ENCODE measurements around the gene RXFP2.

RXFP2 gene

DNA sequence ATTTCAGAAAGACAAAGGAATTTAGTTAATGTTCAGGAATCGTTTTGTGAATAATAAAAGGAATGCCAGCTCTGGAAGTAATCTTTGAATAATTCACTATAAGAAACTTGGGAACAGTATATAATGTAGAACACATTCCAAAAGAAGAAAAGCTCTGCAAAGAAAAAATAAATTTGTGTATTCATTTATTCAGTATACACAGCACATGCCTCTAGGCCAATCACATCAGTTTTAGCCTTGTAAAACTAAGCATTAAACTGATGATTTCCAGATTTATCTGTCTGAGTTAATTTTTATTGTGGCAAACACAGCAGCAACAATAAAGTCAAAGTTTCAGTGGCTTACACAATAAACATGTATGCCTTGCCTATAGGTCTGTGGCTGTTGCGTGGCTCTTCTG is 5.7 kb upstream of the RXFP2 start:
- Histone ChIP-seq H3K4me1 (ENCODE audit: control insufficient read depth, insufficient read depth, low read length) (no peaks in the 10 kb centered on the region), H3K4me3 (ENCODE audit: low read length in 2 of 2) (no peak overlapping the region), H3K27me3 (ENCODE audit: control insufficient read depth in 1 of 2, insufficient read depth in 2 of 2, low read length in 2 of 2) (no peaks in the 10 kb centered on the region), H3K27ac (ENCODE audit: low read length) (no peak overlapping the region), H3K36me3 (ENCODE audit: control insufficient read depth in 2 of 2, insufficient read depth in 2 of 2, low read length in 2 of 2) (no peaks in the 10 kb centered on the region), H3K9me3 (ENCODE audit: control insufficient read depth in 2 of 2, low read length in 2 of 2) (no peaks in the 10 kb centered on the region), H3K9ac (ENCODE audit: low read length in 2 of 2) (no peak overlapping the region)

DNA sequence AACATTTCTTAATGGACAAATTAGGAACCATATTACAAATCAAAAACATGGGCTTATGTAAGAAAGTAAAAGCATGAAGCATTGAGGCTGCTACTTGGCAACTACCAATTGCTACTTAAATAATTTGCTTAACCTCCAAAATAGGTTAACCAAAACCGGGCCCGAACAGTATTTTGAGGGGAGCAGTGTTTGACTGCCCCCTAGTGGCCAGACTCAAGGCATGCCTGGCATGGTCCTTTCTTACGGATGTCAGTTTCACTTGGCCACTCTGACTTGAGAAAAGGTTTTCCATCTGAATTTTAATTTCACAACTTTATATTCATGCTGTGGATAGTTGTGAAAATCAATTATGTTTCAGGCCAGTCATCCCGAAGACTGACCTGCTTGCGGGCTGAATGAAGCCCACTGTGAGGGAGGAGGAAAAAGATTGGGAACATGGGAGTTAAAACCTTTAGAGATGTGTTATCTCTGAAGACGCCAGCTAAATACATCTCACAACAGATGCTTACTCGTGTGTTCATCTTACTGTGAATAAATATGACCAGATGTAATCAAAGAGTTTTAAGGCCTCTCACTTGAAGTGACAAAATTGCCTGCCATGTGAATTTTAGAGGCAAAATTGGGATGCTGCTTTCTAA is 2.9 kb downstream of the RXFP2 start:
- Histone ChIP-seq H3K27ac (ENCODE audit: low read length) (no peak overlapping the region), H3K27me3 (ENCODE audit: control insufficient read depth in 1 of 2, insufficient read depth in 2 of 2, low read length in 2 of 2) (no peaks in the 10 kb centered on the region), H3K36me3 (ENCODE audit: control insufficient read depth in 2 of 2, insufficient read depth in 2 of 2, low read length in 2 of 2) (no peaks in the 10 kb centered on the region), H3K4me1 (ENCODE audit: control insufficient read depth, insufficient read depth, low read length) (no peaks in the 10 kb centered on the region), H3K4me3 (ENCODE audit: low read length in 2 of 2) (no peak overlapping the region), H3K9me3 (ENCODE audit: control insufficient read depth in 2 of 2, low read length in 2 of 2) (no peaks in the 10 kb centered on the region), H3K9ac (ENCODE audit: low read length in 2 of 2) (no peak overlapping the region)

DNA sequence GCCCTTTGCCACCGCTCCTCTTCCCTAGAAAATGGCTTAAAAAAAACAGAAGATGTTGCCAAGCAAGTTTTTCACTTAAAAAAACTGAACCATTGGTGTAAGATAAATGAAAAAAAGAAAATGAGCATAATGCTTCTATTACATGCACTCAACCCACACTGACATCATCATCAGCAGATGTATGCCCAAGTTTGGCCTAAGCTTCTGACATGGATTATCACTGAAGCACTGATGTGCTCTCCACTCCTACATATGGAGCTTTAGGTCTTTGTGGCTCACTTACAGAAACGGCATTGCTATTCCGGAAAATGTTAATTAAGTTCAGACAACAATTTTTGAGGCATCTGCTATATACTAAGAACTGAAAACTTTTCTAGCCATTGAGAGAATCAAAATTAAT is 8.0 kb downstream of the RXFP2 start:
- H3K36me3 ChIP-seq (ENCODE audit: control insufficient read depth in 2 of 2, insufficient read depth in 2 of 2, low read length in 2 of 2), result no peaks in the 10 kb centered on the region
- peaks cover 0 to 3% of the 10 kb centered on the region in 2 donors for H3K27me3 ChIP-seq (ENCODE audit: control insufficient read depth in 1 of 2, insufficient read depth in 2 of 2, low read length in 2 of 2)
- H3K4me1 ChIP-seq (ENCODE audit: control insufficient read depth, insufficient read depth, low read length), result no peaks in the 10 kb centered on the region
- H3K9me3 ChIP-seq (ENCODE audit: control insufficient read depth in 2 of 2, low read length in 2 of 2), result no peaks in the 10 kb centered on the region
- no peak overlapping the region for H3K9ac ChIP-seq (ENCODE audit: low read length in 2 of 2)
- H3K4me3 ChIP-seq (ENCODE audit: low read length in 2 of 2), result no peak overlapping the region
- H3K27ac ChIP-seq (ENCODE audit: low read length), result no peak overlapping the region

DNA sequence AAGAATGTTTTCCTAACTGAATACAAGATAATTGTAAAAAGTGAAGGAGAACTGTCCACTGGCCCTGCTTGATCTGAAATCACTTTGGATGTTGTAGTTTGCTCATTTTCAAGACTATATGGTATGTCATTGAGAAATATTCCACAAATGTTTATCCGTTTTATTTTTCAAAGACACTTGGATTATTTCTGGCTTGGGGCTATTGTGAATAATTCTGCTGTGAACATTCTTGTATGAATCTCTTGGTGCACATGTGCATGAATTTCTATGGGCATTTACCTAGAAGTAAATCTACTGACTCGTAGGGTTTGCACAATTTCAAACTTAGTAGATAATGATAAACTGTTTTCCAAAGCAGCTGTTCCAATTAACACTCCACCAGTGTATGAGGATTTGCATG is 8.6 kb downstream of the RXFP2 start:
- Histone ChIP-seq H3K27ac (ENCODE audit: low read length) (no peak overlapping the region), H3K4me1 (ENCODE audit: control insufficient read depth, insufficient read depth, low read length) (no peaks in the 10 kb centered on the region), H3K9me3 (ENCODE audit: control insufficient read depth in 2 of 2, low read length in 2 of 2) (no peaks in the 10 kb centered on the region), H3K27me3 (ENCODE audit: control insufficient read depth in 1 of 2, insufficient read depth in 2 of 2, low read length in 2 of 2) (peaks cover 0 to 5% of the 10 kb centered on the region in 2 donors), H3K9ac (ENCODE audit: low read length in 2 of 2) (no peak overlapping the region), H3K36me3 (ENCODE audit: control insufficient read depth in 2 of 2, insufficient read depth in 2 of 2, low read length in 2 of 2) (no peaks in the 10 kb centered on the region), H3K4me3 (ENCODE audit: low read length in 2 of 2) (no peak overlapping the region)

- Histone ChIP-seq H3K27me3 (ENCODE audit: control insufficient read depth in 1 of 2, insufficient read depth in 2 of 2, low read length in 2 of 2) (peaks cover 0 to 8% of the 10 kb centered on the region in 2 donors), H3K9me3 (ENCODE audit: control insufficient read depth in 2 of 2, low read length in 2 of 2) (no peaks in the 10 kb centered on the region), H3K4me3 (ENCODE audit: low read length in 2 of 2) (no peak overlapping the region), H3K36me3 (ENCODE audit: control insufficient read depth in 2 of 2, insufficient read depth in 2 of 2, low read length in 2 of 2) (no peaks in the 10 kb centered on the region), H3K4me1 (ENCODE audit: control insufficient read depth, insufficient read depth, low read length) (no peaks in the 10 kb centered on the region), H3K9ac (ENCODE audit: low read length in 2 of 2) (no peak overlapping the region), H3K27ac (ENCODE audit: low read length) (no peak overlapping the region)
These were observed 10.6 kb downstream of the RXFP2 start for GRCh38 chr13:31749929-31750328.

DNA sequence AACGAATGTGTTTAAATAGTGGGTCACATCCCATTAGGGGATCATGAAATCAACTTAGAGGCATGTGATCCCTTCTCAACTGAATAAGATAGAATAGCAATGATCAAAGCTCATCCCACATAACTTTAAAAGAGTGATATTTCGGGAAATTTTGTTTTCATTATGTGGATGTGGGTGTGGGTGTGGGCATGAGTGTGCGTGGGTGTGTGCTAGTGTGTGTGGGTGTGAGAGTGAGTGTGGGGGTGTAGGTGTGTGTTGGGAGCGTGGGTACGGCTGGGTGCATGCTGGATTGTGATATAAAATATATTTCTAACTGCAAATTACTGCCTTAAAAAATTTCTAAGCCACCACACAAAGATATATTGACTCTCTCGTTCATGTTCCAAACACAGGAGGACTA is 15.9 kb downstream of the RXFP2 start:
- peaks cover 3 to 8% of the 10 kb centered on the region in 2 donors for H3K27me3 ChIP-seq (ENCODE audit: control insufficient read depth in 1 of 2, insufficient read depth in 2 of 2, low read length in 2 of 2)
- no peak overlapping the region for H3K27ac ChIP-seq (ENCODE audit: low read length)
- H3K36me3 ChIP-seq (ENCODE audit: control insufficient read depth in 2 of 2, insufficient read depth in 2 of 2, low read length in 2 of 2), result no peaks in the 10 kb centered on the region
- H3K9me3 ChIP-seq (ENCODE audit: control insufficient read depth in 2 of 2, low read length in 2 of 2), result no peaks in the 10 kb centered on the region
- no peak overlapping the region for H3K9ac ChIP-seq (ENCODE audit: low read length in 2 of 2)
- H3K4me3 ChIP-seq (ENCODE audit: low read length in 2 of 2), result no peak overlapping the region
- no peaks in the 10 kb centered on the region for H3K4me1 ChIP-seq (ENCODE audit: control insufficient read depth, insufficient read depth, low read length)

DNA sequence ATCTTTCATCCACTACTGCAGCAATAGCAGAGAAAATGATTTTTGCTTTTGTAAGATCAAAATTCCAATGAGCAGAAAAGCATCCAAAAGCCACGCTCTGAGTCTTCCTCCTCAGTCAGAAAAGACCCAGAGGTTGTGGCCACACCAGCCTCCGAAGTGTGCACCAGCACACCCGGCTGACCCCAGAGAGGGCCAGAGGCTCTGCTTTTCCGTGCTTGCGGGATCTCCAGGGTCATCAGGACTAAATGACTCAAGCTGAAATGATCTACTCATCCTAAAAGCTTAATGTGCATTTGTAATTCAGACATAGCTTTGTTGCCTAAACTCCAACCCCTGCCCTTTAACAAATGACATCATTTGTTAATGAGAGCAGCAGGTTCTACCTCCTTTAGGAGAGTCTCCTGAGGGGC is 16.5 kb downstream of the RXFP2 start:
- Histone ChIP-seq H3K27ac (ENCODE audit: low read length) (no peak overlapping the region), H3K27me3 (ENCODE audit: control insufficient read depth in 1 of 2, insufficient read depth in 2 of 2, low read length in 2 of 2) (peaks cover 3 to 8% of the 10 kb centered on the region in 2 donors), H3K9me3 (ENCODE audit: control insufficient read depth in 2 of 2, low read length in 2 of 2) (no peaks in the 10 kb centered on the region), H3K4me1 (ENCODE audit: control insufficient read depth, insufficient read depth, low read length) (no peaks in the 10 kb centered on the region), H3K4me3 (ENCODE audit: low read length in 2 of 2) (no peak overlapping the region), H3K9ac (ENCODE audit: low read length in 2 of 2) (no peak overlapping the region), H3K36me3 (ENCODE audit: control insufficient read depth in 2 of 2, insufficient read depth in 2 of 2, low read length in 2 of 2) (no peaks in the 10 kb centered on the region)

DNA sequence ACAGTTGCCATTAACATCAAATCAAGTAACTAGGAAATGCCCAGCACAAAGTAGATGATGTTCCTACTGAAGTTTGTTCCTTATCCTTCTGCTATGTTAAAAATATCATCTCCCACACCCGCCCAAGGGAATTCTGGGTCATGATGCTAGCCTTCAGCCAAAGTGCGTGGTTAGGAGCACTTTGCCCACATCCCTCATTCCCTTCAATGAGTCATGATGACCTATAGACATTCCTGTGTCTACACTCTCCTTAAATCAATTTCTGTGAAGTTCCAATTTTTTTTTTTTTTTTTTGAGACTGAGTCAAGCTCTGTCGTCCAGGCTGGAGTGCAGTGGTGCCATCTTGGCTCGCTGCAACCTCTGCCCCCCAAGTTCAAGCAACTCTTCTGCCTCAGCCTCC is 17.0 kb downstream of the RXFP2 start:
- no peak overlapping the region for H3K4me3 ChIP-seq (ENCODE audit: low read length in 2 of 2)
- no peak overlapping the region for H3K27ac ChIP-seq (ENCODE audit: low read length)
- peaks cover 3 to 8% of the 10 kb centered on the region in 2 donors for H3K27me3 ChIP-seq (ENCODE audit: control insufficient read depth in 1 of 2, insufficient read depth in 2 of 2, low read length in 2 of 2)

DNA sequence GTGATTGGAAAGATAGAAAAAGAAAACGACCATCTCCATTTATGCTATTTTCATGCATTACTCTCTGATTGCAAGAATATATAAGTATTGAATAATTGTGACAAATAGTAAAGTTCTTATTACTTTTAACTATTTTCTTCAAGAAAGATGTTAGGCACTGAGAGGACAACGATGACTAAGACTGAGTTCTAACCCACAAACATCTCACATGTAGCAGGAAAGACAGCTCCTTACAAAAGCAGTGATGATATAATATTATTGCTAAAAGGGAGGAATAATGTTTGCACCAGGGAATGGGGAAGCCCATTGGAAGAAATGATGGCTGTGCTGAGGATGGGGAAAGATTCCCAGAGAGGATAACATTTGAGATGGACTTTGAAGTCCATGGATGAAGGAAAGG is 22.6 kb downstream of the RXFP2 start:
- Histone ChIP-seq H3K4me3 (ENCODE audit: low read length in 2 of 2) (no peak overlapping the region), H3K27ac (ENCODE audit: low read length) (no peak overlapping the region), H3K9me3 (ENCODE audit: control insufficient read depth in 2 of 2, low read length in 2 of 2) (no peaks in the 10 kb centered on the region), H3K9ac (ENCODE audit: low read length in 2 of 2) (no peak overlapping the region), H3K4me1 (ENCODE audit: control insufficient read depth, insufficient read depth, low read length) (no peaks in the 10 kb centered on the region), H3K27me3 (ENCODE audit: control insufficient read depth in 1 of 2, insufficient read depth in 2 of 2, low read length in 2 of 2) (no peaks in the 10 kb centered on the region), H3K36me3 (ENCODE audit: control insufficient read depth in 2 of 2, insufficient read depth in 2 of 2, low read length in 2 of 2) (no peaks in the 10 kb centered on the region)

More for the DNA sequence above, 17.0 kb downstream of the RXFP2 start:
- no peak overlapping the region for H3K9ac ChIP-seq (ENCODE audit: low read length in 2 of 2)
- H3K4me1 ChIP-seq (ENCODE audit: control insufficient read depth, insufficient read depth, low read length), result no peaks in the 10 kb centered on the region
- H3K9me3 ChIP-seq (ENCODE audit: control insufficient read depth in 2 of 2, low read length in 2 of 2), result no peaks in the 10 kb centered on the region
- H3K36me3 ChIP-seq (ENCODE audit: control insufficient read depth in 2 of 2, insufficient read depth in 2 of 2, low read length in 2 of 2), result no peaks in the 10 kb centered on the region

DNA sequence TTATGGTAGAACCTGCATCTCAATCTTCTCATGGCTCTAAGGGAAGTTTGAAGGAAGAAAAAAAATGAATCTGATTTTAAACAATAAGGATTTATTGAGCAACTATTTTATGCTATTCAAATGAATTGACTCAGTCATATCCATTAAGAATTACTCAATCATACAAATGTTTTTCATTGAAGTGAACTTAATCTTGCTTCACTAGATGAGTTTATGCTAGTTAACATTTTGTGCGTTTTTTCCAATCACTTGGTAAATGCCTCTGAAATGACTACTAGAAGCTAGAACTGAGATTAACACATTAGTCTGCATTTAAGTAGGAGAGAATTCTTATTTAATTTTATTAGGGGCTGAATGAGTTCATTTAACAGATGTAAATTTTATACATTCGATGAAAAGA is 25.2 kb downstream of the RXFP2 start:
- H3K27ac ChIP-seq (ENCODE audit: low read length), result no peak overlapping the region
- H3K9me3 ChIP-seq (ENCODE audit: control insufficient read depth in 2 of 2, low read length in 2 of 2), result no peaks in the 10 kb centered on the region
- H3K4me1 ChIP-seq (ENCODE audit: control insufficient read depth, insufficient read depth, low read length), result no peaks in the 10 kb centered on the region
- H3K27me3 ChIP-seq (ENCODE audit: control insufficient read depth in 1 of 2, insufficient read depth in 2 of 2, low read length in 2 of 2), result no peaks in the 10 kb centered on the region
- no peak overlapping the region for H3K9ac ChIP-seq (ENCODE audit: low read length in 2 of 2)
- H3K36me3 ChIP-seq (ENCODE audit: control insufficient read depth in 2 of 2, insufficient read depth in 2 of 2, low read length in 2 of 2), result no peaks in the 10 kb centered on the region
- H3K4me3 ChIP-seq (ENCODE audit: low read length in 2 of 2), result no peak overlapping the region

- no peak overlapping the region for H3K4me3 ChIP-seq (ENCODE audit: low read length in 2 of 2)
- no peaks in the 10 kb centered on the region for H3K36me3 ChIP-seq (ENCODE audit: control insufficient read depth in 2 of 2, insufficient read depth in 2 of 2, low read length in 2 of 2)
- H3K9me3 ChIP-seq (ENCODE audit: control insufficient read depth in 2 of 2, low read length in 2 of 2), result no peaks in the 10 kb centered on the region
These were observed 25.9 kb downstream of the RXFP2 start for GRCh38 chr13:31765138-31765785.

More at GRCh38 chr13:31765138-31765785, 25.9 kb downstream of the RXFP2 start:
- Histone ChIP-seq H3K27me3 (ENCODE audit: control insufficient read depth in 1 of 2, insufficient read depth in 2 of 2, low read length in 2 of 2) (no peaks in the 10 kb centered on the region), H3K27ac (ENCODE audit: low read length) (no peak overlapping the region), H3K4me1 (ENCODE audit: control insufficient read depth, insufficient read depth, low read length) (no peaks in the 10 kb centered on the region), H3K9ac (ENCODE audit: low read length in 2 of 2) (no peak overlapping the region)

Data from stomach smooth muscle (tissue), 2 donors.